Measurements from ENCODE around the gene RCOR2.

Gene RCOR2

GRCh38 chr11:63922673-63923192 lies 5.8 kb upstream of the RCOR2 start:
- no peak for DNase-seq

GRCh38 chr11:63920939-63921417 lies 4.0 kb upstream of the RCOR2 start:
- peak in 1 of 3 donors; percentile 21 for DNase-seq

- no peak for DNase-seq
These were observed 3.4 kb upstream of the RCOR2 start for GRCh38 chr11:63920126-63920938.

- DNase-seq = peak in 1 of 3 donors; percentile 22
These were observed 2.5 kb upstream of the RCOR2 start for GRCh38 chr11:63919267-63920125.

- peak in 1 of 3 donors; percentile 25 for DNase-seq
These were observed 1.7 kb upstream of the RCOR2 start for GRCh38 chr11:63918507-63919191.

- peak in 1 of 3 donors; percentile 29 for DNase-seq
These were observed 935 bp upstream of the RCOR2 start for GRCh38 chr11:63917692-63918506.

DNA sequence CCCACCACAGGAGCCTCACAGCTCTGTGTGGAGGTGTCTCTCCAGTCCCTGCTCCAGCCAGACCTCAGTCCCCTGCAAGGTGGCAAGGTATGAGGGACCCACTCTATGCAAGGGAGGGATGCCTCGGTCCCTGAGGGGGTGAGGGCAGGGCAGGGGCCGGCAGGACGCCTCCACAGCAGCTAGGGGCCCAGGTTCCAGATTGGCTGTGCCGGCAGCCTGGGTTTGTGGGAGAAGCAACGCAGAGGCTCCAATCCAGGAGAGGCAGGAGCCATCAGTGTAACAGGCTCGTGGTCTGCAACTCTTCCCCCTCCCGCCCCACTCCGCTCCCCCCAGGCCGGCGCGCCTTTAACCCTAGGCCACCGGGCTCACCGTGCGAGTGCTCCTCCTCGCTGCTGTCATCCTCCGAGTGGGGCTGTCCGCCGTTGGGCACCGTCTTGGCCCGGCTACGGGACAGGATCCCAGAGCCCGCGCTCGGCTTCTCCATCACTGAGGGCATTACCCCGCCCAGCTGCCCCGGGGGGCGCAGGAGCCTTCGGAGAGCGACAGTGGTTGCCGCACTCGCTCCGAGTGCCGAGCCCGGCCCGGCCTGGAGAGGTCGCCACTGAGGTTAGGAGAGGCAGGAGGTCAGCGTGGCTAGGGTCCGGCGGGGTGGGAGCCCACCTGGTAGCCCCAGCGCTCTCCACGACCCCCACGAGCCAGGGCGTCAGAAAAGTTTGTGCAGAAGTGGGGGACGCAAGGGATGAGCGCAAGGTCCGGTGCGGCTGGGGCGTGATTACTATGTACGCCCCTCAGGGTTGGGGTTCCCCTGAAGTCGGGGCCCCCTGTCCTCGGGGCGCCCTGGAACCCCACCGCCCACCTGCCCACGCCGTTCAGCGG lies 765 bp downstream of the RCOR2 start:
- DNase-seq = peak in 2 of 3 donors; percentile 30 to 54

DNA sequence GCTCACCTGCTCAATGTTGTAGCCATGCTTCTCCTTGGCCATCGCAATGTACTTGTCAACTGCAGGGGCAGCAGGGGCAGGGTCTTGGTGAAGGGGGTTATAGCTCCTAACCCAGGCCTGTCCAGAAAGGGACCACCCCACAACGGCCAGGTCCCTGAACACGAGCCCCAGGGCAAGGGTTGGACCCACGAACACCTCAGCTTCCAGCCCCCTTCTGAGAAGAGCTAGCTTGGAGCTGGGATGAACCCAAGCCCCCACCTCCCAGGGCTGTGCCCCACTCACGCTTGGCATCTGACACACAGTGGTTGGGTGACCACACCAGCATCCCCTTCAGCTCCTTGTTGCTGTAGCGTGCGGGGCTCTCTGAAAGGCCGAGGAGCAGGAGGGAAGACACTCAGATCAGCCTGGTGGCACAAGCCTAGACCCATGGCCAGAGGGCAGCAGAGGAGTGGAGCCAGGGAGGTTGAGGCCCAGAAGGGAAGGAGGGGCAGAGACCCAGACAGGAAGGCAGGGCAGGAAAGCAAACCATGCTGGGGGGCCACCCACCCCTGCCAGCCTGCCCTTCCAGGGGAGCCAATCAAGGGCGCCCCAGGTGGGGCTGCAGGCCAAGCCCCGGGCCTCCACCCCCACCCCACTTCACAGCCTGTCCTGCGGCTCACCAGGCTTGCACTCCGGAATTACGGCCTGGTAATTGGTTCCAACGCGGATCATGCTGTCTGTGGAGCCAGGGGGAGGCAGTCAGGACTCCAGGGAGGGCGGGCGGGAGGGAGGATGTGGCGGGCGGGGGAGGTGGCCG lies 1.9 kb downstream of the RCOR2 start:
- no peak for DNase-seq

DNA sequence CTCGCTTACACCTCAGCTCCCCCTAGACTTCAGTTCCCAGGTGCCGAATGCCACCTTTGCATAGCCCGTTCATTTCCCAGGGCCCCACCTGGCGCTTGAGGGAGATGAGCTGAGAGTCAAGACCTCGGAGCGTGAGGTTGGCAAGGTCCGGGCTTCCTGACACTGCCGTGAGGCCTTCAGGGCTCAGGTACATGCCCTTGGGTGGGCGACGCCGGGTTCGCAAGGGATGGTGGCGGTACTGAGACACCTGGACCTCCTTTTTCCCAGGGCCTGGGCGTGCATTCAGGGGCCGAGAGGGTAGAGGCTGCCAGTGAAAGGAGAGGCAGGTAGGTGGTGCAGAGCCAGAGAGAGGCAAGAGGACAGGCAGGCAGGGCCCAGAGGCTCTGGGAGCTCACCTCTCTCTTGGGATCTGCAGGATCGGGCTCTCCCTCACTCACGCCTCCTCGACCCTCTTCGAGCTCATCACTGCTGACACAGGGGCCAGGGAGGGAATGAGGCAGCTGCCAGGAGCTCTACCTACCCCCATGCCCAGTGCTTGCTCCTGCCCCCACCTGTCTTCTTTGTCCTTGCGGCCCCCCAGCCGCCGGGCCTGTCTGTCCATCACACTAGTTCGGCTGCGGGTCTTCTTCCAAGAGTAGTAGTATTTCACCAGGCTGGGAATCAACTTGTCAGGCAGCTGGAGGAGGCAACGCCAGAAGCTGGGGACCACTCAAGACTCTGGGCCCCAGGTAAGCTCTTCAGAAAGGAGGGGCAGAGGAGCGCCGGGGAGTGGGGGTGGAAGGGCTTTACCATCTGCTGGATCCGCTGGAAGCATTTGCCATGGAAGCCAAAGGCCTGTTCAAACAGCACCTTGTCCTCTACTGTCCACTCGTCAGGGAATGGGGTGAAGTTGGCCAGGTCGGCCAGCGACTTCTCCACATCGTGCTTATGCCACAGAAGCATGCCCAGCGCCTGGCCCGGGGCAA lies 2.8 kb downstream of the RCOR2 start:
- DNase-seq = no peak

- DNase-seq = no peak
These were observed 4.3 kb downstream of the RCOR2 start for GRCh38 chr11:63912678-63913077.

DNA sequence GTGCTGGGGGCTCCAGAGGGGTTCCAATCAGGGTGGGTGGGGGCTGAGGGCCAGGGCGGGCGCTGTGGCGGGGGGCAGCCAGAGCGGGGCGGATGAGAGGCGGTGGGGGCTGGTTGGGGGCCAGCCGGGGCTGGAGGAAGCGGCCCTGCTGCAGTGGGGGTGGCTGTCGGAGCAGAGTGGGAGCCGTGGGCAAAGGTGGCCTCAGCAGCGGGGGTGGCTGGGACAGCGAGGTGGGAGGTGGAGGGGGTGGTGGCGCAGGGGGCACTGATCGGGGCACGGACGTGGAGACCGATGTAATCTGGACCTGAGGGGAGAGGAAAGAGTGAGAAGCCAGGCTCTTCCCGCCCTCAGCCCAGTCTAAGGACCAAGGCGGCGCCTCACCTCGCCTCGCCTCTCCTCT lies 5.1 kb downstream of the RCOR2 start:
- DNase-seq = no peak

DNA sequence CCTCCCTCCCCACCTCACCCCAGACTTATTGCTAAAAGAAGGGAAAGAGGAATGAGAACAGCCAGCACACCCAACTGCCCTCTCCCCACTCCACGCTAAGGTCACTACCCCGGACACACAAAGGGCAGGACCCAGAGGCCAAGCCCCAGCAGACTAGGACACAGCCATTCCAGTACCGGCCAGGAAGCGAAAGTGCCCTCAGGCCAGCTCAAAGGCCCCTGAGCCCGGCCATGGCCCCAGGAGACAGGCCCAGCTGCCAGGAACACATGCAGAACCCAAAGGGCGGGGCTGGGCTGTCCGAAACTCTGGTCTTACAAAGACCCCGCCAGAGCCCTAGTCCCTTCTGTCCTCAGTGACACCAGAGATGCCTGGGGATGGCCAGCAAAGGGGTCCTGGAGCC lies 5.5 kb downstream of the RCOR2 start:
- DNase-seq = no peak

DNA sequence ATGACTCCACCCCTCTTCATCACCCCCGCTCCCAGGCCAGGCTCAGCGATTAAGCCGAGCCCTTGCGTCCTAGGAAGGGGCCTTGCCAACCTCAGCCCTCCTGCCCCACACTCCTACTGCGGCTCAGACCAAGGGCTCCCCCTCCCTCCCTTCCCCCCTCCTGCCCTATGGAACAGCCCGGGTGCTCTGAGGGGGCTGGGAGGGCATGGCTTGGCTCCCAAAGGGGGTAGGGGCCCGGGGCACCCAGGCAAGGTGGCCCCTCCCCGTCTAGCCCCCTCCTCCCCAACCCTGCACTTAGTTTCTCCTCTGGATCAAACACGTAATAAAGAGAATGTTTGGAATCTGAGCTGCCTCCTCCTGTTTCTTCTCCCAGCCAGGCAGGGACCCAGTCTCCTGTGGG lies 6.3 kb downstream of the RCOR2 start:
- DNase-seq = no peak

DNA sequence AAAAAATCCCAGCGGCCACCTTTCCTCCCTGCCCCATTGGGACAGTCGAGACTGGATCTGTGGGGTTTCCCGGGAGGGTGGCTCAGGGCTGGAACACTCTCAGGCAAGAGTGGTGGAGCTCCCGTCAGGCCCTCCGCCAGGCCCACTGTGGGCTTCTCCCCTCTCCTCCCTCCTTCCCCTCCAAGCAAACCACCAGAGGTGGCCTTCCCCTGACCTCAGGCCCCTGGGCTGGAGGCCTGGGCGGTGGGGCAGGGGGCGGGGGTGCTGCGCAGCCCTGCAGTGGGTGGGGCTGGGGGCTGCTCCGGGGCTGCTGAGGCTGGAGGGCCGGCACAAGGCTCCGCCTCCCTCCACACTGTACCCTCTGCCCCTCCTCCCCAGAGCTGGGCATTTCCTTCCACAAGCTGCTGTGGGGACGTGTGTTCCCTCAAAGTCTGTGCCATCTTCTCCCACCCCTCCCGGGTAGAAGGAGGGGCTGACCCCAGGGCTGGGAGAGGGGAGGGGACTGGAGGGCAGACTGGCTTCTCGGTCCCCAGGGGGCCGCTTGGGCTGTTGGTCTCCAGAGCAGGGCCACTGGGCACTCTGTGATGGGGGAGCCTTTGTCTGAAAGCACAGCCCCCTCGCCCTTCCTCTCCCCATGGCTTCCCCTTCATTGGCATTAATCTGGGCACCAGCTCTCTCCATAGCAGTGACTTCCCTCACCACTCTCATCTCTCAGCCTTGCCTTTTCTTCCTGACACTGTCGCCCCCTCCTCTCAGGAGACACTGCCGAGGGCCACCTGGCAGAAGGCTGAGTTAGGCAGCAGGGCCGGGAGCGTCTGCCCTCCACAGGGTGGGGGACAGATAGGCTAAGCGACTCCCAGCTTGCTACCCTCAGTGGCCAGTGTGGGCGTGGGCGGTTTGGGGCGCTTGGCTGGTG lies 7.1 kb downstream of the RCOR2 start:
- no peak for DNase-seq

- no peak for DNase-seq
These were observed 8.1 kb downstream of the RCOR2 start for GRCh38 chr11:63908631-63909401.

GRCh38 chr11:63907808-63908530 lies 9.0 kb downstream of the RCOR2 start:
- no peak for DNase-seq

Data from suppressor macrophage treated with lipopolysaccharide for 1 hour (primary cell).